NT2/D1 (cell line): ENCODE measurements around the gene QSOX2.

Source experiments
- DNase-seq: peaks from one replicate; pipeline ENCODE4 v3.0.0-alpha.2; 2011; ENCODE audit warnings: low read depth, low spot score
- H3K27me3 ChIP-seq: 2 replicates; pipeline ENCODE4 v1.6.0; 2011; ENCODE audit warnings: mild to moderate bottlenecking; ENCODE audit not compliant: insufficient read length, insufficient read depth
- H3K36me3 ChIP-seq: 2 replicates; pipeline ENCODE4 v1.6.1; 2011; ENCODE audit warnings: mild to moderate bottlenecking, low read length, mixed read lengths; ENCODE audit not compliant: insufficient read depth, insufficient read length
- H3K4me1 ChIP-seq: 2 replicates; pipeline ENCODE4 v1.5.1; 2011; ENCODE audit not compliant: insufficient read depth, insufficient read length
- H3K4me3 ChIP-seq: 2 replicates; pipeline ENCODE4 v1.5.1; 2011; ENCODE audit warnings: low read depth; ENCODE audit not compliant: insufficient read length
- H3K9ac ChIP-seq: 2 replicates; pipeline ENCODE4 v1.6.0; 2011; ENCODE audit warnings: low read depth; ENCODE audit not compliant: insufficient read length
- H3K9me3 ChIP-seq: 2 replicates; pipeline ENCODE4 v1.5.1; 2011; ENCODE audit warnings: mild to moderate bottlenecking, low read length; ENCODE audit not compliant: insufficient read depth
- SUZ12 ChIP-seq: IDR thresholded peaks from 2 replicates; pipeline ENCODE4 v1.6.1; 2011; ENCODE audit not compliant: insufficient read length, insufficient read depth; ENCODE audit errors: extremely low read depth
- YY1 ChIP-seq: IDR thresholded peaks from 2 replicates; pipeline ENCODE4 v1.6.1; 2011; ENCODE audit not compliant: insufficient read length, insufficient read depth
- ZNF274 ChIP-seq: IDR thresholded peaks from 2 replicates; pipeline ENCODE4 v1.6.1; 2011; ENCODE audit warnings: mild to moderate bottlenecking, low read depth, low read length

The QSOX2 gene

GRCh38 chr9:136274786-136275654 lies 29.4 kb upstream of the QSOX2 start:
- no peak for DNase-seq
- H3K9me3 ChIP-seq: no peaks in the 10 kb centered on the region; the same call in 1 of the 2 replicates
- H3K4me1 ChIP-seq: peaks cover 13% of the 10 kb centered on the region
- no peak overlapping the region for H3K4me3 ChIP-seq
- no peaks in the 10 kb centered on the region for H3K36me3 ChIP-seq
- TF ChIP-seq YY1 (no peak), SUZ12 (no peak), ZNF274 (no peak)
- no peaks in the 10 kb centered on the region for H3K27me3 ChIP-seq
- no peak overlapping the region for H3K9ac ChIP-seq

DNA sequence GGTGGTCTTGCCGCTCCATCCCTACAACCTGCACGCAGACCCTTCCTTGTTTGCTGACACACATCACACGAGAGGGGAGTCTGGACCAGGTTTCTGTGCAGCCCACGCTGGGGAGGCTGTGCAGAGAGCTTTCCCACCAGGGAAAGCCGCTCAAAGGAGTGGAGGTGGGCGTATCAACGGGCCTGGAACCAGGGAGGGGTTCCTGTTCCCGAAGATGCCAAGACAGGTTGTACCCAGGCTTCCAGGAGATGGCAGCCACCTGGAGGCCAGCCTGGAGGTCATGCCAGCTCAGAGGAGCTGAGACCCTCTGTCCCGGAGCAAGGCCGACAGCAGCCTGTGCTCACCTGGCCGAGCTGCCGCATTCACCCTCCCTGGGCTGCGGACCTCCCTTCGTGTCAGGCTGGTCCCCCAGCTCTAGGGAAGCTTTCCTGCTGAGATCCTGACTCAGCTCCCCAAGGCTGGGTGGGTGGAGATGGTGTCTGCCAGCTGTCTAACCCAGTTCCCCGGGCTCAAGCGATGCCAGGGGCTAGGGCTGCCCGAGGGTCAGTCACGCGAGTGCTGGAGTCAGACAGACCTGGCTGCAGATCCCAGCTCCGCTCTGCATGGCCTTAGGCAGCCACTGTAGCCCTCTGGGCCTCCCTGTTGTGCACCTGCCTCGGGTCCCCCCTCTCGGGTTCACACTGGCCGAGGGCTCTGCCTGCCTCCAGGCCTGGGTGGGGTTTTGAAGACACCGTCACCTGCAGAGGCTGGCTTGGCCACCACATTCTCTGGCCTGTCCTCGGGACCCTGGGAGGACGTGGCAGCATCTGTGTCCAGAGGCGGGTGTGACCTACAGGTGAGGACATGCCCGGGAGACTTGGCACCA lies 28.5 kb upstream of the QSOX2 start:
- no peak for DNase-seq
- Histone ChIP-seq H3K36me3 (no peaks in the 10 kb centered on the region), H3K9ac (no peak overlapping the region), H3K9me3 (no peaks in the 10 kb centered on the region), H3K27me3 (no peaks in the 10 kb centered on the region), H3K4me3 (no peak overlapping the region), H3K4me1 (peaks cover 13% of the 10 kb centered on the region)
- TF ChIP-seq SUZ12 (no peak), ZNF274 (no peak), YY1 (no peak)

DNA sequence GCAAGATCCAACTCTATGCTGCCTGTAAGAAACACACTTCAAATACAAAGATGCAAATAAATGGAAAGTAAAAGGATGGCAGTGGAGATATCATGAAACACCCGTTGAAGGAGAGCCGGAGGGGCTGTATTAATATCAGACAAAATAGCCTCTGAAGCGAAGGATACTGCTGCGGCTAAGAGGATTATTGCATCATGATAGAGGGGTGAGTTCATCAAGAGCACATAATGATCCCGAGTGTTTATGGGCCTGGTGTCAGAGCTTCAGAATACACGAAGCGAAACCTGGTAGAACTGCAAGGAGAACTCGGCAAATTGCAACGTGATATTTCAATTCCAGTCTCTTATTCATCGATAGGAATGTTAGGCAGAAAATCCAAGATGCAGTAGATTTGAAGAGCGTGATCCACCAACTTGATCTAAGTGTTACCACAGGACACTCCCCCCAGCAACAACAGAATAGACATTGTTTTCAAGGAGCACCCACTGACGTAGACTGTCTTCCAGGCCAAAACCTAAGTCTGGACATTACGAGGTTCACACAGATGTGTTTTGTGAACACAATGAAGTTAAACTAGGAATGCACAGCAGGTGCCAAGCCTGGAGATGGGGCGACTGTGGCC lies 27.7 kb upstream of the QSOX2 start:
- DNase-seq: no peak
- Histone ChIP-seq H3K9me3 (no peaks in the 10 kb centered on the region), H3K27me3 (no peaks in the 10 kb centered on the region), H3K36me3 (no peaks in the 10 kb centered on the region), H3K9ac (no peak overlapping the region), H3K4me1 (peaks cover 18% of the 10 kb centered on the region), H3K4me3 (no peak overlapping the region)
- no peak for TF ChIP-seq YY1
- no peak for TF ChIP-seq ZNF274
- no peak for TF ChIP-seq SUZ12

GRCh38 chr9:136270173-136270705 lies 24.6 kb upstream of the QSOX2 start:
- peaks cover 3% of the 10 kb centered on the region for H3K27me3 ChIP-seq

DNA sequence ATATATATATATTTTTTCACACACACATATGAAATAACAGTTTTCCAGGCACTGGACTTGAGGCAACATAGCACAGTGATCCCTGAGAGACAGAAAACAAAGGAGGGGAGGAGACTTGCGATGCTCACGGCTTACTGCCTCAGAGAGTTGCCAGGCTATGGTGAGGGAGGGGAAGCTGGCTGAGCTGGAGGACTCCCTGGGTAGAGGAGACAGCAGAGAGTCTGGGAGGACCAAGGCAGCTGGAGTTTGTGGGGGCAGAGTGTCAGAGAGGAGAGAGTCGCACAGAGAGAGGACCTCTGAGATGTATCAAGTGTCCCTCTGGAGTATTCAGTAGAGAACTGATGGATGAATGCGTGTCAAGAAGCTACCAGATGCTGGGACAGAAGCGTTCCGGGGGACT lies 23.1 kb upstream of the QSOX2 start:
- Histone ChIP-seq H3K36me3 (no peaks in the 10 kb centered on the region), H3K4me3 (no peak overlapping the region), H3K27me3 (peaks cover 3% of the 10 kb centered on the region), H3K9me3 (no peaks in the 10 kb centered on the region), H3K4me1 (peaks cover 18% of the 10 kb centered on the region), H3K9ac (no peak overlapping the region)
- TF ChIP-seq ZNF274 (no peak), YY1 (no peak), SUZ12 (no peak)
- no peak for DNase-seq

More at GRCh38 chr9:136270173-136270705, 24.6 kb upstream of the QSOX2 start:
- Histone ChIP-seq H3K9me3 (no peaks in the 10 kb centered on the region), H3K36me3 (no peaks in the 10 kb centered on the region), H3K9ac (no peak overlapping the region), H3K4me1 (peaks cover 19% of the 10 kb centered on the region), H3K4me3 (no peak overlapping the region)
- no peak for DNase-seq
- TF ChIP-seq SUZ12: no peak
- no peak for TF ChIP-seq ZNF274
- TF ChIP-seq YY1: no peak

- H3K9ac ChIP-seq: no peak overlapping the region
- no peak for TF ChIP-seq SUZ12
- no peak for TF ChIP-seq YY1
- no peak for TF ChIP-seq ZNF274
- no peak overlapping the region for H3K4me3 ChIP-seq
- H3K4me1 ChIP-seq: peaks cover 22% of the 10 kb centered on the region
- no peaks in the 10 kb centered on the region for H3K36me3 ChIP-seq
- H3K9me3 ChIP-seq: no peaks in the 10 kb centered on the region
- DNase-seq: peak; percentile 25
- H3K27me3 ChIP-seq: peaks cover 3% of the 10 kb centered on the region
Measured at GRCh38 chr9:136268318-136268717, 22.7 kb upstream of the QSOX2 start.
